ENCODE data around the gene CRY2.
A peak's percentile ranks its signal among the peaks of the same experiment; 100 is the strongest.

The CRY2 gene

DNA sequence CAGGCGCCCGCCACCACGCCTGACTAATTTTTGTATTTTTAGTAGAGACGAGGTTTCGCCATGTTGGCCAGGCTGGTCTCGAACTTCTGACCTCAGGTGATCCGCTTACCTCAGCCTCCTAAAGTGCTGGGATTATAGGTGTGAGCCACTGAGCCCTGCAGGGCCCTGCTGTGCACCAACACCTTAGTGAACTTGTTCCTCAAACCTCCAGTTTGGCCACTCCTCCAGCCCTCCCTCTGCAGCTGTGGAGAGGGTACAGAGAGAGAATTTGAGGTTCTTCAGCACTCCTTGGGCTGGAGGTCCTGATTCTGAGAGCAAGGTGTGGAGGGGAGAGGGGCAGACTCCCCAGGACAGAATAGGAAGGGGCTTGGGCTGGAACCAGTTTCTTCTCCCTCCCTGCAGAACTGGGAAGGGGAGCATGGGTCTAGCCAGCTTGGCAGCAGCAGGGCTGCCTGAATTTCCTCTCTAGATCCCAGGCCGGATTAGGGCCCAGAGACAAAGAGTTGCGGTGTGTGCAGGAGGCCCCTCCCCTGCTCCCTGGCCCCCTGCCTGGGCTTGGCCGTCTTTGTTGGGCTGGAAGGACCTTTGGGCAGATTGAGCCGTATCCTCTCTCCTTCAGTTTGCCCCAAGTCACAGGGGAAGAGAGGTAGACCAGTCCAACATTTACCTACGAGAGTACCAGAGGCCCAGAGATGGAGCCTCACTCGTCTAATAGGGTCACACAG, 72.7 kb downstream of the CRY2 start:
- no peak for DNase-seq

DNA sequence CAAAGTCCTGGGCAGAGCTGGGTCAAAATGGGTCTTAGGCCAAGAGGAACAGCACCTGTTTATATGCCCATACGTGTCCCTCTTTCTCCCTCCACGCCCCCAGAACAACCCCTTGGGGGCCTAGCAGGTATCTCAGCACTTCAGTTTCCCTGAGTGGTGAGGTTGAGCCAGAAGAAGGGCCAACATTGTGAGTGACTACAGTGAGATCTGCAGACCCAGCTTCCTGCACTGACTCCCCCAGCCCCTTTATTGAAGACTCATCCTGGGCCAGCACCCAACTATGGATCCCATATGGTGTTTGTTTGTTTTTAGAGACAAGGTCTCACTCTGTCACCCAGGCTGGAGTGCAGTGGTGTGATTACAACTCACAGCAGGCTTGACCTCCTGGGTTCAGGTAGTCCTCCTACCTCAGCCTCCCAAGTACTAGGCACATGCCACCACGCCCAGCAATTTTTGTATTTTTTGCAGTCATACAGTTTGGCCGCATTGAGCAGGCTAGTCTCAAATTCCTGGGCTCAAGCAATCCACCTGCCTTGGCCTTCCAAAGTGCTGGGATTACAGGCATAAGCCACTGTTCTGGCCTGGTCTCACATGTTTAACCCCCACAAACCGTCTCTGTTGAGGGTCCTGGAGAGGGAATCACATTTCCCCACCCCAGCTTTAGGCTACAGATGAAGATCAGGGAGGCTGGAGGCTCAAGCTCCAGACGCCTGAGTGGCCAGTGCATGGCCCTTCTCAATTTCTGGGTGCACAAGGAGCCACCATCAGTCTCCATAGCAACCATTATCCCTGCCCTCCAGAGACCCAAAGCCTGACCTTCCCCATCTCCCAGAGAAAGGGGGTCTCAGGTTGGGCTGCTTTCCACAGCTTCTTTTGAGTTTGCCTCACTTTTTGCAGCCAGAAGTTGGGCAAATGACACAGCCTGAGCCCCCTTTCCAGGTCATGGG, 73.5 kb downstream of the CRY2 start:
- no peak for DNase-seq

DNA sequence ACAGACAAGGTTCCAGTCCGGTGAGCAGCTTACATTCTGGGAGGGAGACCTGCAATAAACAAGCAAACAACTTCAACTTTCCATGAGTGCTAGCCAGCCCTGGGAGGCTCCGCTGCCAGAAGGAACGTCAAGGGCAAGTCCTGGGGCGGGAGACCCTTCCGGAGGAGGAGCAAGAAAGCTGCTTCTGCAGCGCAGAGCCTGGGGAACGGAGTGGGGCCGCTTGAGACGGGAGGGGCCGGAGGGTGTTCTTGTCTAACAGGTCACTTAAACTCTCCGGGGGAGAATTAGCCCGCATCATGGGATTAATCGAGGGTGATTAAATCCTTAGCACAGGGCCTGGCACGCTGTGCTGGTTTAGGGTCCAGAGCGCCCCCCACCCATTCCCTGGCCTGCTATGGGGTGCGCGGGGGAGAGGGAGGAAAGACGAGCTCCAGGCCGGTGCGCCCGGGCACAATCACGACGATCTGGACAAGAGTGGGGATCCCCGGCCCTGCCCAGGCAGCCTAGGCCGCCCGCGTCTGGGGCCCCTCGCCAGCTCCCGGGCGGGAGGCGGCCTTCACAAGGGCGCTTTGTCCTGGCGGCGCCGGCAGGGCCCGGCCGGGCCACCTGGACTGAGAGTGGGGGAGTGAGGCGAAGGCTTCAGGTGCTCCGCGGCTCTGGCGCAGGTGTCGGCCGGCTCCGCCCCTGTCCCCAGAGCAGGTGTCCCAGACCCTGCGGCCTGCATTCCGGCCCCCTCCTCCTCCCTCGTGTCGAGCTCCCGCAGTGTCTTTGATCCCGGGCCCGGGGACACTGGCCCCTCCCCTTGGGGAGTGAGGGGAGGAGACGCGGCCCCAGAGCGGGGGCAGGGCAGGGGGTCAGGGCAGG, 74.5 kb downstream of the CRY2 start:
- DNase-seq = no peak

DNA sequence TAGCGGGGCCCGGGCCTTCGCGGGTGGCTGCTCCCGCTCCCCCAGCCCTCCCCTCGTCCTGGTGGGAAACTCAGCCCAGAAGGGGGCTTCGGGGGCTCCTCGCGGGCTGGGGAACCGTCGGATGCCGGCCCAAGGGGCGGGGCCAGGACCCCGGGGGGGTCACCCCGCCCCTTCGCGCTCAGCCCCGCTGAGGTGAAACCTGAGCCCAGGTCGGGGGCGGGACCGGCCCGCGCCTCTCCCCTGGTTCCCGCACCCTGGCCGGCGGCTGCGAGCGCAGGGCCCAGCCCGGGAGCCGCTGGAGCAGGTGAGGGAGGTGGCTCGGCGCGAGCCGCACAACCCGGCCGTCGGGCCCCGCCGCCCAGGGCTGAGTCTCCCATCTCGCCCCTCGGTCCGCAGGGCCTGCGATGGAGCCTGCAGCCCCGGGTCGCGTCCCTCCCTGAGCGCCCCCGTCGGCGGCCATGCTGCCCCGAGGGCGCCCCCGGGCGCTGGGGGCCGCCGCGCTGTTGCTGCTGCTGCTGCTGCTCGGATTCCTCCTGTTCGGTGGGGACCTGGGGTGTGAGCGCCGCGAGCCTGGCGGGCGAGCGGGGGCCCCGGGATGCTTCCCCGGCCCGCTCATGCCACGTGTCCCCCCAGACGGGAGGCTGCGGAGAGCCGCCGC, 75.3 kb downstream of the CRY2 start, which contains the start of gene LARGE2:
TSS of gene LARGE2 (plus strand) at position 232 of the 658 bp plus-strand sequence. CDS start at position 459, 227 bp downstream.
- no peak for DNase-seq

DNA sequence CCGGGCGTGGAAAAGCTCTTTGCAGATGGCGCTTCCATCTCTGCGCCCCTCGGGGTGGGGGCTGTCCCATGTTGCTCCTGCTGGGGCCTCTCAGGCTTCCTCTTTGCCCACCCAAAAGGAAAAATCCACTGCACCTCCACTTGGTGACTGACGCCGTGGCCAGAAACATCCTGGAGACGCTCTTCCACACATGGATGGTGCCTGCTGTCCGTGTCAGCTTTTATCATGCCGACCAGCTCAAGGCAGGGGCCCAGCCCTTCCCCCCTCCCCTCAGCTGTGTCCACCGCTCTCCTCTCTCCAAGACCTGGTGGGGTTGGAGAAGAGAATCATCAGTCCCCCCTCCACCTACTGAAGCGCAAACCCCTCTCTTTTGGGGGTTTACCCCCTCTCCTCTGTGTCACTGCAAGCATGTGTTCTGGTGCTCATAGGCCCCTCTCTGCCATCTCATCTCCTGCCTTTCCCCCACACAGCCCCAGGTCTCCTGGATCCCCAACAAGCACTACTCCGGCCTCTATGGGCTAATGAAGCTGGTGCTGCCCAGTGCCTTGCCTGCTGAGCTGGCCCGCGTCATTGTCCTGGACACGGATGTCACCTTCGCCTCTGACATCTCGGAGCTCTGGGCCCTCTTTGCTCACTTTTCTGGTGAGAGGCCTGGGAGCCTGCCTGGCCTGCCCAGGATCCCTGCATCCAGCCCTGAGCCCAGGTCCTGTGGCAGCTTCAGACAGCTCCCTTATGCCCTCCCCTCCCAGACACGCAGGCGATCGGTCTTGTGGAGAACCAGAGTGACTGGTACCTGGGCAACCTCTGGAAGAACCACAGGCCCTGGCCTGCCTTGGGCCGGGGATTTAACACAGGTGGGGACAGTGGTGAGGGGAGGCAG, 77.0 kb downstream of the CRY2 start:
- DNase-seq = no peak

DNA sequence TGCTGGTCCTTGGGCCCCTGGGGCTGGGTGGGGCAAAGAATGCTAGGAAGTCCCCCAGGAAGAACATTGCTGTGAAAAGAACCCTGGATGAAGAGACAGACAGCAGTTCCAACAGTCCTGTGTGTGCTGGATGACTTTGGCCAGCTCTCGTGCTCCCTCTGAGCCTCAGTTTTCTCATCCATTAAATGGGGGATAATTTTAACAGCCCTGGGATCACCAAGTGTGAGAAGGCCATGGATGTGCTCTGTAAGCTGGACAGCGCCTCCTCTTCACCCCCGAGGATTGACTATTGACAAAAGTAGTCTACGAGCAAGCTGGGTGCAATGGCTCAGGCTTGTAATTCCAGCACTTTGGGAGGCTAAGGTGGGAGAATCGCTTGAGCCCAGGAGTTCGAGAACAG, 77.7 kb downstream of the CRY2 start:
- DNase-seq = no peak

DNA sequence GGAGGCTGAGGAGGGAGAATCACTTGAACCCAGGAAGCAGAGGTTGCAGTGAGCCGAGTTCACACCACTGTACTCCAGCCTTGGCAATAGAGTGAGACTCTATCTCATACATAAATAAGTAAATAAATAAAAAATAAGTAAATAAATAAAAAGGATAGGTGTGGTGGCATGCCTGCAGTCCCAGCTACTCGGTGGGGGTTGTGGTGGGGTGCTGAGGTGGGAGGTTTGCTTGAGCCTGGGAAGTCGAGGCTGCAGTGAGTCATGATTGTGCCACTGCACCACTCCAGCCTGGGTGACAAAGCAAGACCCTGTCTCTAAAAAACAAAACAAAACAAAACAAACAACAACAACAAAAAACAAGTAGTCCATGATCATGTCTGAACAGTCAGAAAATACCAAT, 78.3 kb downstream of the CRY2 start:
- DNase-seq = no peak

DNA sequence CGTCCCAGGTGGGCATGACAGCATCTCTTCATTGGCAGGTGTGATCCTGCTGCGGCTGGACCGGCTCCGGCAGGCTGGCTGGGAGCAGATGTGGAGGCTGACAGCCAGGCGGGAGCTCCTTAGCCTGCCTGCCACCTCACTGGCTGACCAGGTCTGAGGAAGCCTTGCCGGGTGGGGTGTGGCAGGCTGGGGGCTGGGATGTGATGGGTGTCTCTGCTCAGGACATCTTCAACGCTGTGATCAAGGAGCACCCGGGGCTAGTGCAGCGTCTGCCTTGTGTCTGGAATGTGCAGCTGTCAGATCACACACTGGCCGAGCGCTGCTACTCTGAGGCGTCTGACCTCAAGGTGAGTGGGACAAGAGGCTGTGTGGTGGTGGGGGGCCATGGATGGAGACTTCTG, 78.7 kb downstream of the CRY2 start:
- no peak for DNase-seq

DNA sequence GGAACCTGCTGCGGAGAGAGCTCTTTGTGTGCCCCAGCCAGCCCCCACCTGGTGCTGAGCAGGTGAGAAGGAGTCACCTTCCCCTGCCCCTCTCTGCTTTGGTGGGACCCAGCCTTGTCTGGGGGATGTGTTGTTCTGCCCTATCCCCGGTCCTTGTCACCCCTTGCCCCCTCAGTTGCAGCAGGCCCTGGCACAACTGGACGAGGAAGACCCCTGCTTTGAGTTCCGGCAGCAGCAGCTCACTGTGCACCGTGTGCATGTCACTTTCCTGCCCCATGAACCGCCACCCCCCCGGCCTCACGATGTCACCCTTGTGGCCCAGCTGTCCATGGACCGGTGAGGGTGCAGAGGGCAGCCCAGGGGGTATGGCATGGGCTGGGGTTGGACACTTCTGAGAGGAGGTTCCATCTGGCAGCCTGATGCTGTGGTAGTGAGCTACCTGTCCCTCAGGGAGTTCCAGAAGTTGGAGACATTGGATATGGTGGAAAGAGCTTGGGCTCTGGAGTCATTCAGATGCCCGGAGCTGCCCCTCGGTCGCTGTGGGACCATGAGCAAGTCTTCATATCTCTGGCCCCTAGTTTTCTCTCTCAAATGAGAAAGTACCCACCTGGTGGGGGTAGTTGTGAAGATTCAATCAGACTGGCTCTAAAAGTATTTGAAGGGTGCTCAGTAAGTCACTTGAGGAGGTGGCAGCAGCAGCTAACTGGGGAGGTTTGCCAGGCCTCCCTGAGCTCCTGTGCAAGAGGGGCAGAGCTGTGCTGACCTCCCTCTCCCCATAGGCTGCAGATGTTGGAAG, 79.5 kb downstream of the CRY2 start:
- DNase-seq = no peak

DNA sequence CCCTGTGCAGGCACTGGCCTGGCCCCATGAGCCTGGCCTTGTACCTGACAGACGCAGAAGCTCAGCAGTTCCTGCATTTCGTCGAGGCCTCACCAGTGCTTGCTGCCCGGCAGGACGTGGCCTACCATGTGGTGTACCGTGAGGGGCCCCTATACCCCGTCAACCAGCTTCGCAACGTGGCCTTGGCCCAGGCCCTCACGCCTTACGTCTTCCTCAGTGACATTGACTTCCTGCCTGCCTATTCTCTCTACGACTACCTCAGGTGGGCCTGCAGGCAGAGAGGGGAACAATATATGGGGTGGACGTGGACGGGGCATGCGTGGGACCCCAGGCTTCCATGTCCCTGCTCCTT, 80.0 kb downstream of the CRY2 start:
- no peak for DNase-seq

DNA sequence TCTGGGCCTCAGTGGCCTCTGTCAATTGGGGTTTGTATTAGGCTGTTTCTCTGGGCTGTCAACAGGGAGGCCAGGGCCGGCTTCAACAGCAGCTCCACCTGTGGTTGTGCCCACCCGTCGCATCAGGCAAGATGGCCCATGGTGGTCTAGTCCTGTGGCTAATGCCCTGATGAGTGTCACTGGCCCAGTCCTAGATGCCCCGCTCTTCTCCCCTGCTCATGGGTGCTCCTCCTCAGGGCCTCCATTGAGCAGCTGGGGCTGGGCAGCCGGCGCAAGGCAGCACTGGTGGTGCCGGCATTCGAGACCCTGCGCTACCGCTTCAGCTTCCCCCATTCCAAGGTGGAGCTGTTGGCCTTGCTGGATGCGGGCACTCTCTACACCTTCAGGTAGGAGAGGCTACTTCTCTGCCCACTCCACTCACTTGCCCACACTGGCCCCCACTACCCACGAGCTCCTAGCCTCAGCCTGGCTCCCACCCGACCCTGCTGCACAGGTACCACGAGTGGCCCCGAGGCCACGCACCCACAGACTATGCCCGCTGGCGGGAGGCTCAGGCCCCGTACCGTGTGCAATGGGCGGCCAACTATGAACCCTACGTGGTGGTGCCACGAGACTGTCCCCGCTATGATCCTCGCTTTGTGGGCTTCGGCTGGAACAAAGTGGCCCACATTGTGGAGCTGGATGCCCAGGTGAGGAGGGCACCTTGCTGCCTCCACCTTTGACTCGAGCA, 80.6 kb downstream of the CRY2 start:
- DNase-seq = no peak

DNA sequence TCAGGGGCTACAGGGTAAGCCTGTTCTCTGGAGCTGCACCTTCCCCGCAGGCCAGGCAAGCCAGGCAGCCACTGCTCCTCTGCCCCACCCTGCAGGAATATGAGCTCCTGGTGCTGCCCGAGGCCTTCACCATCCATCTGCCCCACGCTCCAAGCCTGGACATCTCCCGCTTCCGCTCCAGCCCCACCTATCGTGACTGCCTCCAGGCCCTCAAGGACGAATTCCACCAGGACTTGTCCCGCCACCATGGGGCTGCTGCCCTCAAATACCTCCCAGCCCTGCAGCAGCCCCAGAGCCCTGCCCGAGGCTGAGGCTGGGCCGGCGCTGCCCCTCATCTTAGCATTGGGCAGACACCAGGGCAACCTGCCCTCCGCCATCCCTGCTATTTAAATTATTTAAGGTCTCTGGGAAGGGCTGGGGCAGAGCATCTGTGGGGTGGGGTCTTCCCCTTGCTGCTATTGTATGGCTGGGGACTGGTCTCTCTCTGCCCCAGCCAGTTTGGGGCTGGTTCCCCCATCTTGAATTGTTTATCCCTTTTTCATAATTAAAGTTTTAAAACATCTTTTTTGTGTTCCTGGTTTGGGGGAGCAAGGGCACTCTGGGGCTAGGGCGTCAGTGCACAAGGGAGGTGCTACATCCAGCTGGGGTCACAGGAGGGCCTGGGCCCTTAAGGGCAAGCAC, 81.4 kb downstream of the CRY2 start:
- DNase-seq = no peak

DNA sequence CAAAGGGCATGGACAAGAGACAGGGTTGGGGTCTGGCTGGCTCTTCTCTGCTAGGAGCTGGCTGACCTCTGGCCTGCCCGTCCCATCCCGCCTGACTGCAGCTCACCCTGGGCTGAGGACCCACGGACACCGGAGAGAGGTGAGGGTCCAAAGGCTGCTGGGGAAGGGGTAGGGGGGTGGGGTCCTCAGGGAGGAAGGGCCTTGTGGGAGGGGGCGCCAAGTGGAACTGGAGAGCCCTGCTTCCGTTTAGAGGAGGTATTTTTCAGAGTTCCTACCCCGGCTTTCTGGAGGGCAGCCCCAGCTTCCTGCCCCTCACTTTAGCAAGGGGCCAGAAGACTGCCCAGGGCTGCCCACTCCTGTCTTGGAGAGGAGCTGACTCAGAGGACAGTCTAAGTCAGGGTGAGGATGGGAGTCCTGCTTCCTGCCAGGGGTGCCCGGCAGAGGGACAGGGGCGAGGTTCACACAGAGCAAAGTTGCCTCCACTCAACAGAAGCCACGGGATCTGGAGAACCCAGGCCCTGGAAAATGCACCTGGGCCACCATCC, 82.3 kb downstream of the CRY2 start:
- DNase-seq = no peak

DNA sequence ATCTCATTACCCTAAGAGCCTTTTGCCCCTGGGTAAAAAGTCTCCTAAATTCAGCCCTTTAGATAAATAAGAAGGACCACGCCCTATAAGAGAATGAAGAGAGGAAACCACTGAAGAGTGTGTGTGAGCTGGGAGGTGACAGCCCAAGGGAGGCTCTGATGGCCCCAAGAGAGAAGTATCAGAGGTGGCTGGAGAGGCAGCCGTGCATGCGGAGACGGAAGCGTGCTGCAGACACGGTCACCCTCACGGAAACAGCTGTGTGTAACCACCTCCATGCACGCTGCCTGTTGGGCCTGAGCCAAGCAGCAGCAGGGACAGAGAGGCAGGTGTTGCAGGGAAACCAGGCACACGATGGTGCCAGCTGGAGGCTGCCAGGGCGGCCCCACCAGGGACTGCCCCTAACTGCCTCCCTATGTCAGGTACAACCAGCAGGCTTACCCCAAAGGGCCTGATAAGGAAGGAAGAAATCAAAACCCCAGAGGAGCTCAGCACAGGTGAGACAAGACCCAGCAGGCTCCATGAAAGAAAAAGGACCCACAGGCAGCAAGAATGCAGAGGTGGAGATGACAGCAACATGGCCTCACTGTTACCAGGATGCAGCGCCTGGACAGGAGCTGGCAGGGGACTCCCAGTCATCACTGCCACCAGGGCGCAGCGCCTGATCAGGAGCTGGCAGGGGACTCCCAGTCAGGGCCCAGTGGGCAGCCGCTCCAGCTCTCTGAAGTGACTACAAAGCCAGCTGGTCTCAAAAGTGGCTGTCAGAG, 82.9 kb downstream of the CRY2 start:
- DNase-seq = peak; percentile 36

DNA sequence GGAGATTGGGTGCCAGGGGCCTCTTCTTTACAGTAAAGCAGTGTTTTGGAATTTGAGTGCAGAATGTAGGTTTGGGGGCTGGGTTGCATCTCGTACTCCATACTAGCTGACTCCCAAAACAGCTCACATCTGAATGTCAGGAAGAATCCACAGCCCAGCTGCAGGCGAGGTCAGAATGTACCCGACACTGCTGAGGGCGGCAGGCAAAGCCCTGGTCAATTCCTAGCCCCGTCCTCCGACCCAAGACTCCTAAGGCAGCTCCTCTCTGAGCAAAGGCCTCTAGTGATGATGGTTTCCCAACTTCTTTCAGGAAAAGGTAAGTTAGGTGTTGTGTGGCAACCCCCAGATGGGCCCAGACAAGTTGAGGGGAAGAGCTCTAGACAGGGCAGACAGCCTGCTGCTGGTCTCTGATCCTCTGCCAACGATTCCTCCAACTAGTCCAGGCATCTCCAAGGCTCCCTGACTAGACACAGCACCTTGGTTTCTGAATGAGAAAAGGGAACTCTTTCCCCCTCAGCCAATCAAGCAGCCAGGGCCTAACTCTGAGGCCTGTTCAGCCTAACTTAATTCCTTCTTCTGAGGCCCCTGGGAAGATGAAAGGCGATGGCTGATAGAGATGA, 83.8 kb downstream of the CRY2 start:
- DNase-seq = no peak

DNA sequence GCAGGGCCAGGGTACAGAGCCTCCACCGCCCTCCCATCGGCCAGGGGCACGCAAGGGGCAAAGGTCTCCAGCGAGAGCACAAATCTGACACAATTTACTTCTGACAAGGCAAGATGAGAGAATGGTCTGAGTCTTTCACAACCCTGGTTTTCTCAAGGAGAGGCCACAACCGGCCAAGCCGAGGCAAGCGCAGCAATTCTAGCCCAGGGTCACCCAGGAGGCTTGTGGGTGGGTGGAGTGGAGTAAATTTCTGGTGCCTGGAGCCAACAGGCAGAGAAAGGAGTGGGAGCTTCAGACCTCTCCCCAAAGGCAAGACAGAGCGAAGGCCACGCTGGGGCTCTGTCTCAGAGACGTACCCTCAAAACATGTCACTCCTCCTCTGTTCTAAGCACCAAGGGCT, 84.5 kb downstream of the CRY2 start:
- no peak for DNase-seq

DNA sequence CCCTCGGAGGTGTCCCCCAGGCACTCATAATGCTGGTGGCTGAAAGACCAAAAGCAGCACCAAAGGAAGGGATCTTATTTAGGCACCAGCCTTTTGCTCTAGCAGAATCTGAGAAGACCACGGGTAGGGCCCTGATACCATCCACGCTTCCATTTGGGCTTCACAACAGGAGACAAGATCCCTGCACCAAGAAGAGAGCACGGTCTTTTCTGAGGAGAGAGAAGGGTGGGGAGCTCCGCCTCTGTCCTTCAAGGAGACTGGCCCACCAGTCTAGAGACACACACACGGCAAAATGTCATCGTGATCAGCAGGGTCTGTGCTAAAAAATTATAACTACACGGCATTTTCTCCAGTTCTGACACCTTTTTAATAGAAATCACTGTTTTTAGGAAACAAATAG, 84.9 kb downstream of the CRY2 start:
- no peak for DNase-seq

All from stimulated activated CD4-positive, alpha-beta T cell treated with anti-CD3 and anti-CD28 coated beads, Interleukin-15, amount 100 ng/mL, for 24 hours (primary cell).